Activated naive CD4-positive, alpha-beta T cell treated with anti-CD3 and anti-CD28 coated beads, Interleukin-2, amount 10 ng/mL, durations not matched to agents 7 days and 5 days (primary cell): Measurements from ENCODE around the gene CPN1.

Experiments used
- CTCF ChIA-PET: fragments of 350-600 bp; sonication (Branson Sonifier 250); formaldehyde crosslinking; loops from one replicate; lab custom pipeline; 2021; ENCODE audit warnings: antibody characterized with exemption; lab: Charles Lee
- DNase-seq: peaks from one replicate; pipeline ENCODE4 v3.0.0-alpha.2; 2020
- H3K27ac Mint-ChIP-seq: one replicate; pipeline ENCODE4 v1.8.0; 2021; ENCODE audit warnings: mild to moderate bottlenecking, moderate library complexity, mixed read lengths
- H3K27me3 Mint-ChIP-seq: one replicate; pipeline ENCODE4 v1.8.0; 2021; ENCODE audit warnings: mild to moderate bottlenecking, mixed read lengths
- H3K36me3 Mint-ChIP-seq: one replicate; pipeline ENCODE4 v1.8.0; 2021; ENCODE audit warnings: mixed read lengths
- H3K4me1 Mint-ChIP-seq: one replicate; pipeline ENCODE4 v1.8.0; 2021; ENCODE audit warnings: mixed read lengths
- H3K4me3 Mint-ChIP-seq: one replicate; pipeline ENCODE4 v1.8.0; 2021; ENCODE audit warnings: mild to moderate bottlenecking, moderate library complexity, mixed read lengths
- H3K9me3 Mint-ChIP-seq: one replicate; pipeline ENCODE4 v1.8.0; 2021; ENCODE audit warnings: mixed read lengths

CPN1 gene

DNA sequence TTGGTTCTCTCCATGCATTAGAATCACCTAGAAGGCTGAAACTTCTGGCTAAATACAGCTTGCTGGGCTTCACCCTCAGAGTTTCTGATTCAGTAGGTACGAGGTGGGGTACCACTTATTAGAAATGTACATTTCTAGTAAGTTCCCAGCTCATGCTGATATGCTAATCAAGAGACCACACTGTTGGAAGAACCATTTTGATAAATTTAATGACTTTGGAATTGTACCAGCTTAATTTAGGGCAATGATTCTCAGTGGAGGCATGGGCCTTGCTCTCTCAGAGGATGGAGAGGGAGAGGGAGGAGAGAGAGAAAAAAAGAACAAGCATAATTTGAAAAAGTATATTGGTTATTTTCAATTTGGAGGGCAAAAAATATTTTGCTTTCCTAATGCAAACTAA is 20.3 kb downstream of the CPN1 start:
- no peak for DNase-seq
- Mint-ChIP-seq H3K27me3 (peaks cover 19% of the 10 kb centered on the region), H3K9me3 (no peaks in the 10 kb centered on the region), H3K4me1 (no peaks in the 10 kb centered on the region), H3K27ac (no peak overlapping the region), H3K36me3 (no peaks in the 10 kb centered on the region), H3K4me3 (no peak overlapping the region)
- CTCF ChIA-PET: no interaction called here

DNA sequence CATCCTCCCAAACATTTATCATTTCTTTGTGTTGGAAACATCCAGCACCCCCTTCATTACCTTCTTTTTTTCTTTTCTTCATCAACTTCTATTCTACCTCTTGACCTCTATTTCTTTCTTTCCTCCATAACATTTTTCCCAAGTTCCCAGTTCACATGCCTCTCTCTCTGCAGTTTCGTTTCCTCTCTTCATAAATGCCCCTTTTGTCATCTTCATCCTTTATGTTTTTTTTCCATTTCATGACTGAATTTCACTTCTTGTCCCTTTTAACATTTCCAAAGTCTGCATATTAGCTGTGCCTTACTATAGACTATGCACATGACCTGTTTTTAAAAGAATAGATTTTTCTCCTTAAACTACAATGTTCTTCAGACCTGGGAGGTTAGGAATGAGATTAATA is 23.7 kb downstream of the CPN1 start:
- no peaks in the 10 kb centered on the region for H3K36me3 Mint-ChIP-seq
- DNase-seq: no peak
- H3K27me3 Mint-ChIP-seq: peaks cover 29% of the 10 kb centered on the region
- CTCF ChIA-PET: interaction anchor here (1.5 kb wide), 1 partner anchor 12 kb away, joined by 7 read pairs; no protein-coding TSS in a partner anchor
- H3K9me3 Mint-ChIP-seq: no peaks in the 10 kb centered on the region
- H3K4me3 Mint-ChIP-seq: no peak overlapping the region
- no peaks in the 10 kb centered on the region for H3K4me1 Mint-ChIP-seq
- H3K27ac Mint-ChIP-seq: no peak overlapping the region

DNA sequence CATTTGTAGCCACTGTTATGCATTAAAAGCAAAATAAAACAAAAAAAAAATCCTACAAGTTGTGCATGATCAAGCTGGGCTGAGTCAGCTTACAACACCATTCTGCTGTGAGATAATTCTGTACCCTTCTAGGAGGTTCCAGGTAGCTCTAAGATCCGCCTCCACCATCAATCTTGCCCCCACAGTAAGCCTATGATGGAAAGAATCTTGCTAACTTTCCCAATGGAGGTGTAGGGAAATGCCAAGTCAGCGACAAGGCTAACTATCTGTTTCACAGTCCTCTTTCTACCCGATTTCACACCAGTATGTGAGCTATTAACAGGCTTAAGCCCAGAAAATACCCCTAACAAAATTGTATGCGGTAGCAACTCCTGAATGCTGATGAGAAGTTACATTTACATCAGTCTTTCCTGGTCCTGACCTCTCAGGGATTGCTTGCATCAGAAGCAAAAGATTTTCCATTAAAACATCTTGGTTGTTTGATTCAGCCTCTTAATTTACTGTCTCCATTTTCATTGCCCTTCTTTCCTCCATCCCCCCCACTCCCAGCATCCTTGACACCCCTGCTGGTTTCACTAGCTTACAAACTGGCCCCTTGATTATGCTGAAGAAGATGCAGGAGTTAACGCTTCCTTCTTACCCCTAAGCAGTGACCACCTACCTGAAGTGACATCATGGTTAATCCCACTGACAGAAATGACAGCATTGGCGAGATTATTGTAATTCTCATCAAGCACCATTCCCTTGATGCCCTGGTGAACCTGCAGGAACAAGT is 27.8 kb downstream of the CPN1 start:
- CTCF ChIA-PET: interaction anchor here (0.6 kb wide), 1 partner anchor 1741 kb away, joined by 3 read pairs; no protein-coding TSS in a partner anchor
- no peaks in the 10 kb centered on the region for H3K36me3 Mint-ChIP-seq
- H3K4me1 Mint-ChIP-seq: no peaks in the 10 kb centered on the region
- H3K27me3 Mint-ChIP-seq: peaks cover 28% of the 10 kb centered on the region
- no peaks in the 10 kb centered on the region for H3K9me3 Mint-ChIP-seq
- H3K4me3 Mint-ChIP-seq: no peak overlapping the region
- H3K27ac Mint-ChIP-seq: no peak overlapping the region
- DNase-seq: no peak

DNA sequence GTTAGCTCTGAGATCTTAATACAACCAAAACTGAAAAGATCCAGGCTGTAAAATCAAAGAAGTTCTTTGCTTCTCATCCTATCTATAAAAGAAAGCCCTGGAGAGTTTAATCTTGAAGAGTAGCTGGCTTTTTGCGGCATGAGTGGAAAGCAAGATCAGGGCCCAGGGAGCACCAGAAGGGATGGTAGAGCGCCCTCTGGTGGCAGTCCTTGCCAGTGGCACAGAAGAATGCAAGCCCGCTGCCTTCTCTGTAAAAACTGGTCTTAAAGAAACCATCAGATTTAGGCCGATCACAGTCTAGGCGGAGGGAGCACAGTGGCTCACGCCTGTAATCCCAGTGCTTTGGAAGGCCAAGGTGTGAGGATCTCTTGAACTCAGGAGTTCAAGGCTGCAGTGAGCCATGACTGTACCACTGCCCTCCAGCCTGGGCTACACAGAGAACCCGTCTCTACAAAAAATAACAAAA is 35.6 kb downstream of the CPN1 start:
- DNase-seq: peak; percentile 87
- Mint-ChIP-seq H3K27me3 (peaks cover 20% of the 10 kb centered on the region), H3K36me3 (no peaks in the 10 kb centered on the region), H3K4me3 (no peak overlapping the region), H3K4me1 (no peaks in the 10 kb centered on the region), H3K27ac (peak overlapping the region; percentile 26), H3K9me3 (no peaks in the 10 kb centered on the region)
- CTCF ChIA-PET: interaction anchor here (0.6 to 8.5 kb wide), 31 partner anchors 8 to 315 kb away, joined by 3 to 177 read pairs (median 4); partner anchors contain the start of gene DNMBP

DNA sequence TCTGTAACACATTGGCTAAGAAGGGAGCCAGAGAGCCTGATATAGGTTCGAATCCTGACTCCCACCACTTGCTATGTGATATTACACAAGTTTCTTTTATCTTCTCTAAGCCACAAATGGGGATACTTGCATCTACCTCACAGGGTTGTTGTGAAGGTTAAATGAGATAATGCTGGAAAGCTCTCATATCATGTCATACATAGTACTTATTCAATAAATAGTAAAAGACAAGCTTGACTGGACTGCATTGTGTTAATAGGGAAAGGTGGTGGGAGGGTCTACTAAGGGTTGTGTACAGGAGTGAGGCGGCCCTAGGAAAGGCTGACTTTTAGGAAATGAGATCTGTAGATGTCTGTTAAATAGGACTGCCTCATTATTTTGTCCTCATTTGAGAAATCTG is 36.1 kb downstream of the CPN1 start:
- Mint-ChIP-seq H3K9me3 (no peaks in the 10 kb centered on the region), H3K4me3 (no peak overlapping the region), H3K36me3 (no peaks in the 10 kb centered on the region), H3K27me3 (peaks cover 20% of the 10 kb centered on the region), H3K4me1 (no peaks in the 10 kb centered on the region), H3K27ac (no peak overlapping the region)
- DNase-seq: no peak
- CTCF ChIA-PET: interaction anchor here (0.6 to 8.5 kb wide), 31 partner anchors 8 to 315 kb away, joined by 3 to 177 read pairs (median 4); partner anchors contain the start of gene DNMBP

DNA sequence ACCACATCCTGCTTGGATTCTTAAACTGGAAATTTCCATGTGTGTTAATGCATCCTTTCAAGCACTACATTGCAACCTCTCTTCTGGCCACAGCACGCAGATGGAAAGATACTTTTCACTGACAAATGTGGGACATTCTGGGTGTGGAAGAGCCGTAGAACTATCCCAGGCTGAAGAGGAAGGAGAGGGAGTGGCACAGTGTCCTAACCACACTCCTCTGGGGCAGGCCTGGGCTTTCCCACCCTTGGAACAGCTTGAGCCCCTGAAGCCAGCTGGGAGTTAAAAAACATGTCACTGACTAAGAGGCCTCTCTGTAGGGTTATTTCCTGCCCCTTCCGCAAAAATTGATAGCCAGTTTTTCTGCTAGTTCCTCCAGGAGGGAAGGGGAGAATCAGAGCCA is 37.9 kb downstream of the CPN1 start:
- peaks cover 23% of the 10 kb centered on the region for H3K27me3 Mint-ChIP-seq
- H3K27ac Mint-ChIP-seq: no peak overlapping the region

DNA sequence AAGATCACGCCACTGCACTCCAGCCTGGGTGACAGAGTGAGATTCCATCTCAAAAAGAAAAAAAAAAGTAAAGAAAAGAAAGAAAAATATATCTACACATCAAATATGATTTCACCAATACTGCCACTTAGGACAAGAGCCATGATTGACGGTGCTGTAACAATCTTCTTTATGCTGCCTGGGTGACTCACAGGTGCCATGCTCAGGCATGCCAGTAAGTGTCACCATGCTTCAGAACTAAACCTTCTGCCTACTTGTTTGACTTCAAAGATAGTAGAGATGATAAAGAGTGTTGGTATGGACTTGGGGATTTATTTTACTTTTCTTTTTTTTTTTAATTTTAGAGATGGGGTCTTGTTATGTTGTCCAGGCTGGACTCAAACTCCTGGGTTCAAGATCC is 38.3 kb downstream of the CPN1 start:
- no peaks in the 10 kb centered on the region for H3K36me3 Mint-ChIP-seq
- DNase-seq: no peak

More for the DNA sequence above, 37.9 kb downstream of the CPN1 start:
- H3K4me3 Mint-ChIP-seq: no peak overlapping the region
- CTCF ChIA-PET: interaction anchor here (2.3 to 8.5 kb wide), 2 partner anchors 51 to 198 kb away, joined by 13 to 177 read pairs; no protein-coding TSS in a partner anchor
- H3K36me3 Mint-ChIP-seq: no peaks in the 10 kb centered on the region
- no peak for DNase-seq
- H3K4me1 Mint-ChIP-seq: no peaks in the 10 kb centered on the region
- H3K9me3 Mint-ChIP-seq: no peaks in the 10 kb centered on the region

DNA sequence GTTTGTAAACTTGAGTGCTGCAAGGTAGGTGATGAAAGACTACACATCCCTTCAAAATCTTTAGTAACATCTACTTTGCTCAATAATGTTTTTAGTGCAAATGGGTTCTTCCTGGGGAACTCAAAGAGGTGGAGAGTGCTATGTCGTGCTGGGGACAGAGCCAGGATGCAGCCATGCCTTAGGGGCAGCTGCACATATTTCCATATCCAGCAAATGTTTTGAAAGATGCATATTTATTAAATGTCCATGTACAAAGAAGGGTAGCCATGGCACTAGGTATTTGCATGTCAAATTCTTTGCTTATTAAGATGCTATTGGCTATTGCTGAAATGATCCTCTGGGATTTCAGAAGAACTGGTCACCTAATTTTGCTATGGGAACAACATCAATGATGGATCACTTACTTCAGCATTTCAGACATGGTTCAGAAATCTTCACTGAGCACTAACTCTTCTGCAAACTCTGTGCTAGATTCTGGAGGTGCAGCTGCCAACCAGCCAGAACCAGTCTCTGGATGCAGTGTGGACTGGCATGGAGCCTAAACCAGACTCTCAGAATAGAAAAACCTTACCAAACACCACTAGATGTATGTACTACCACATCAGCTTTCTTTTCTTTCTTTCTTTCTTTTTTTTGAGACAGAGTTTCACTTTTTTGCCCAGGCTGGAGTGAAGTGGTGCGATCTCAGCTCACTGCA is 40.2 kb downstream of the CPN1 start:
- no peak overlapping the region for H3K27ac Mint-ChIP-seq
- CTCF ChIA-PET: interaction anchor here (0.9 to 8.5 kb wide), 2 partner anchors 36 to 196 kb away, joined by 3 to 177 read pairs; no protein-coding TSS in a partner anchor
- H3K4me1 Mint-ChIP-seq: no peaks in the 10 kb centered on the region
- no peaks in the 10 kb centered on the region for H3K9me3 Mint-ChIP-seq
- H3K4me3 Mint-ChIP-seq: no peak overlapping the region
- peaks cover 39% of the 10 kb centered on the region for H3K27me3 Mint-ChIP-seq
- H3K36me3 Mint-ChIP-seq: no peaks in the 10 kb centered on the region
- DNase-seq: no peak

More for the DNA sequence above, 38.3 kb downstream of the CPN1 start:
- Mint-ChIP-seq H3K4me1 (no peaks in the 10 kb centered on the region), H3K4me3 (no peak overlapping the region), H3K9me3 (no peaks in the 10 kb centered on the region), H3K27ac (no peak overlapping the region), H3K27me3 (peaks cover 27% of the 10 kb centered on the region)
- CTCF ChIA-PET: interaction anchor here (8.5 kb wide), 1 partner anchor 197 kb away, joined by 177 read pairs; no protein-coding TSS in a partner anchor

DNA sequence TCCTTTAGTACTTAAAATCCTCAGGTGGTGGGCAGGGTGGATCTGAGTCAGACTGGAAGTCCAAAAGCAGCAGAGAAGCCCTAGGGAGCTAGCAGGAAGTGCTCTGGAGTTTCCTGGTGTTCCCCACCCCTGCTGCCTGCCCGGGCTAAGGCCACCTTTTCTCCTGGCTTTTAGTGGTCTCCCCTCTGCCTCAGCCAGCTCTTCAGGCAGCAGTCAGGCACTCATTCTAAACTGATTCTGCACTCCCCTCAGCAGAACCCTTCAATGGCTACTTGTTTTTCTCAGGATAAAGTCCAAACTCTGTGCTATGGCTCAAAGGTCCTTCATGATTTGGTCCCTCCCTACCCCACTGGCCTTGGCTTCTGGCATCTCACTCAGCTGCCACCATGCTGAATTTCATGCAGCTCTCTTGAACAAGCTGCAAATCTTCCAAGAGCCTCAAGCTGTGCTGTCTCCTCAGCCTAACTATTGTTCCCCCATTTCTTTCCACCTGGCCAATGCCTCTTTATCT is 43.1 kb downstream of the CPN1 start:
- H3K27ac Mint-ChIP-seq: no peak overlapping the region
- DNase-seq: no peak
- H3K4me1 Mint-ChIP-seq: no peaks in the 10 kb centered on the region

DNA sequence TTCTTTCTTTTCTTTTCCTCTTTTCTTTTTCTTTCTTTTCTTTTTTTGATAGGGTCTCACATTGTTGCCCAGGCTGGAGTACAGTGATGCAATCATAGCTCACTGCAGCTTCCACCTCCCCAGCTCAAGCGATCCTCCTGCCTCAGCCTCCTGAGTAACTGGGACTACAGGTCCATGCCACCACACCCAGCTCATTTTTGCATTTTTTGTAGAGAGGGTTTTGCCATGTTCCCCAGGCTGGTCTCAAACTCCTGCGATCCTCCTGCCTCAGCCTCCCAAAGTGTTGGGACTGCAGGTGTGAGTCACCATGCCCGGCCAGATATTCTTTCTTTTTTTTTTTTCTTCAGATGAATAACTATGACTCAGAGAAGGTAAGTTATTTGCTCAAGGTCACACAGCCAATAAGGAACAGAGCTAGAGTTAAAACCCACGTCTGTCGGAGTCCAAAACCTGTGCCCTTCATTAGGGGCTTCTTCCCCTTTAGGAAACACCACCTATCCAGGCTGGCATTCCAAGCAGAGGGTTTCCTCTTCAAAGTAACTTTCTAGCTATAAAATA is 43.8 kb downstream of the CPN1 start:
- Mint-ChIP-seq H3K4me1 (no peaks in the 10 kb centered on the region), H3K27ac (no peak overlapping the region), H3K36me3 (no peaks in the 10 kb centered on the region), H3K4me3 (no peak overlapping the region), H3K9me3 (no peaks in the 10 kb centered on the region), H3K27me3 (peaks cover 36% of the 10 kb centered on the region)
- no peak for DNase-seq
- CTCF ChIA-PET: interaction anchor here (1.0 to 2.0 kb wide), 2 partner anchors 9 to 192 kb away, joined by 3 to 8 read pairs; no protein-coding TSS in a partner anchor

More for the DNA sequence above, 43.1 kb downstream of the CPN1 start:
- CTCF ChIA-PET: interaction anchor here (1.4 to 2.0 kb wide), 2 partner anchors 8 to 16 kb away, joined by 4 to 8 read pairs; no protein-coding TSS in a partner anchor
- no peaks in the 10 kb centered on the region for H3K36me3 Mint-ChIP-seq
- H3K9me3 Mint-ChIP-seq: no peaks in the 10 kb centered on the region
- no peak overlapping the region for H3K4me3 Mint-ChIP-seq
- peaks cover 32% of the 10 kb centered on the region for H3K27me3 Mint-ChIP-seq

DNA sequence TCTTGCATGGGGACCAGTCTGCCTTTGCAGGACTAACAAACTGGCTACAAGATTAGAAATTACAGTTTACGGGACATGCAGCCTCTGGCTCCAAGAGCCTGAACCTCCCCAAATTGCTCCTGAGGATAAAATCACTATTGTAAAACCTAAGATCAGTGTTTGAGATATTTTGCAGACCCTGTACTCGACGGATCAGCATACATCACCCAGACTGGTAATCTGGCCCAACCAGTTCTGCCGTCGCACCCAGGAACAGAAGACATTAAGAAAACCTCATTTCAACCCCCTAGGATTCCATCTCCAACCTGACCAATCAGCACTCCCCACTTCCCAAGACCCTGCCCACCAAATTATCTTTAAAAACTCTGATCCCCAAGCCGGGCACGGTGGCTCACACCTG is 44.8 kb downstream of the CPN1 start:
- Mint-ChIP-seq H3K4me1 (no peaks in the 10 kb centered on the region), H3K4me3 (no peak overlapping the region), H3K9me3 (no peaks in the 10 kb centered on the region), H3K27me3 (peaks cover 31% of the 10 kb centered on the region), H3K36me3 (no peaks in the 10 kb centered on the region), H3K27ac (no peak overlapping the region)
- no peak for DNase-seq
- CTCF ChIA-PET: interaction anchor here (2.0 kb wide), 1 partner anchor 10 kb away, joined by 8 read pairs; no protein-coding TSS in a partner anchor

DNA sequence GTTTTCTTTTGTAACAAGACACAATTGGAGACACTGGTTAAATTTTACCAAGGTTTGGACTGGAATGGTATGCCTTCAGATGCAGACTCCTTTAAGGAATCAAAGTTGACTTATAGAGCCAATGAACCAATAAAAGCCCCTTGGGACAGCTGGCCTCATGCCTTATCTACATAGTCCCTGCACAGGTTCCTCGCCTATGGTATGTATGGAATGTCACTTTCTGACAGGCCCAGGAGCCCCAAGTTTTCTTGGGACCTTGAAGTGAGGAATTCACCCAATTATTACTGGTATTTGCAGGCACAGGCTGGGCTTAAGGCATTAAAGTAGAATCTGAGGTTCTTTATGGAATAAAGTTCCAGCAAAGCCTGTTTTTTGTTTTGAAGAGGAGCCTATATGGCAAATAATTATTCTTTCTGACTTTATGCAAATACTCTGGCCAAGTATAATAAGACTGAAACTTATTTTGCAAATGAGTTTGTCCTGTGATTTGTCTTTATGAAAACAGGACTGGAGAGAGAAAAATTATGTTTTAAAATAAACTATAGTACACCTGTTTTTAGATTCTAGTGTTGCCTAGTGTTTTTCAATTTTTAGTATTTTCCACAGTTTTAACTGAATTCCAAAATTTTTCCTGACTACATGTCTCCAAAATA is 47.8 kb downstream of the CPN1 start:
- CTCF ChIA-PET: no interaction called here
- DNase-seq: no peak
- no peaks in the 10 kb centered on the region for H3K36me3 Mint-ChIP-seq
- H3K27ac Mint-ChIP-seq: no peak overlapping the region
- no peaks in the 10 kb centered on the region for H3K9me3 Mint-ChIP-seq
- H3K27me3 Mint-ChIP-seq: peaks cover 26% of the 10 kb centered on the region
- no peaks in the 10 kb centered on the region for H3K4me1 Mint-ChIP-seq
- no peak overlapping the region for H3K4me3 Mint-ChIP-seq

DNA sequence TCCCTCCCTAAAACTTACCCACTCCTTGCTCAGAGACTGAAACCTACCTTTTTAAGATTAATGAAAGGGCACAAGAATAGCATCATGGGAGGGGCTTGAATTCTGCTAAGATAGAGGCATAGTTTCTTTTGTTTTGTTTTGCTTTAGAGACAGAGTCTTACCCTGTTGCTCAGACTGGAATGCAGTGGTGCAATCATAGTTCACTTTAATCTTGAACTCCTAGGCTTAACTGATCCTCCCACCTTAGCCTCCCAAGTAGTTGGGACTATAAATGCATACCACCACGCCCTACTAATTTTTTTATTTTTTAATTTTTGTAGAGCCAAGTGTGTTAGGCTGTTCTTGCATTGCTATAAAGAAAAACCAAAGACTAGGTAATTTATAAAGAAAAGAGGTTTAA is 54.3 kb downstream of the CPN1 start:
- Mint-ChIP-seq H3K4me1 (no peaks in the 10 kb centered on the region), H3K27me3 (peaks cover 6% of the 10 kb centered on the region), H3K9me3 (peaks cover 6% of the 10 kb centered on the region), H3K4me3 (no peak overlapping the region), H3K36me3 (no peaks in the 10 kb centered on the region), H3K27ac (peak overlapping the region; percentile 1)
- CTCF ChIA-PET: interaction anchor here (0.6 kb wide), 1 partner anchor 34 kb away, joined by 4 read pairs; no protein-coding TSS in a partner anchor
- DNase-seq: no peak
